Thyroid gland (tissue), 4 donors: ENCODE data around the gene HLF.

Experiments used
- CTCF ChIP-seq, 6 experiments: fragments of 200-600 bp in 3 of 6; fragments of 450-650 bp in 3 of 6; sonication (generic) in 3 of 6; IDR thresholded peaks; one replicate each; pipeline ENCODE4 v1.5.1; 2016 to 2019; ENCODE audit warnings: antibody characterized with exemption in 6 of 6, mild to moderate bottlenecking in 2 of 6, inconsistent platforms in 1 of 6, moderate library complexity in 1 of 6
- POLR2A ChIP-seq, 2 donors: fragments of 450-650 bp; IDR thresholded peaks; one replicate each; pipeline ENCODE4 v1.6.1; 2017; ENCODE audit warnings: antibody characterized with exemption in 2 of 2, mild to moderate bottlenecking in 2 of 2, moderate library complexity in 1 of 2

GRCh38 chr17:55296699-55297098 lies 31.9 kb downstream of the HLF start:
- no peak for TF ChIP-seq POLR2A (IDR thresholded peaks at IDR 0.05)
- TF ChIP-seq CTCF (IDR thresholded peaks at IDR 0.05): no peak
